ENCODE results near the gene SYT3. TPM values are rescaled to one million over a fixed set of nuclear protein-coding genes. Genes with fewer than 3 reads are reported as not detected.

Gene SYT3
- total and polyA plus RNA-seq, 2 experiments from 2014 or later = 10.0 to 25.5 TPM

- TF ChIP-seq ZNF462 (CRISPR knock-in tag; IDR thresholded peaks at IDR 0.05) (no peak), EZH2 (IDR thresholded peaks at IDR 0.05; ENCODE audit: low read depth, unreplicated experiment) (no peak), ZNF331 (CRISPR knock-in tag; IDR thresholded peaks at IDR 0.05; ENCODE audit: low read depth) (no peak), POLR2AphosphoS5 (IDR thresholded peaks at IDR 0.05; ENCODE audit: low read depth) (no peak), ZNF114 (CRISPR knock-in tag; IDR thresholded peaks at IDR 0.05) (no peak), NANOG (IDR thresholded peaks at IDR 0.05; ENCODE audit: borderline replicate concordance) (no peak), STAT1 (IDR thresholded peaks at IDR 0.05; ENCODE audit: unreplicated experiment) (no peak)
Observed at GRCh38 chr19:50686310-50687032, 46.8 kb upstream of the SYT3 start (continued).

Data from GM23338 (cell line).